Thoracic aorta (tissue), 2 donors: ENCODE measurements around the gene FHIT. TPM values are rescaled to one million over a fixed set of nuclear protein-coding genes. Genes with fewer than 3 reads are reported as not detected.

Experiments used
- ATAC-seq: fragments of 150-250 bp; one replicate; pipeline ENCODE4 v1.8.0; 2017; ENCODE audit warnings: low read depth; ENCODE audit not compliant: insufficient number of reproducible peaks, low FRiP score
- DNase-seq: peaks from one replicate; pipeline ENCODE4 v3.0.0-alpha.2; 2020; ENCODE audit warnings: low spot score
- H3K27ac ChIP-seq, 2 donors: fragments of 200-600 bp; sonication (generic); 1 replicate in 1 of 2; 2 replicates in 1 of 2; pipeline ENCODE4 v1.5.1; 2016; ENCODE audit warnings: mild to moderate bottlenecking in 2 of 2, moderate library complexity in 2 of 2
- H3K27me3 ChIP-seq: fragments of 200-600 bp; sonication (generic); replicated peaks from 2 replicates; pipeline ENCODE4 v1.6.0; 2016; ENCODE audit warnings: mild to moderate bottlenecking; ENCODE audit not compliant: insufficient read depth
- H3K36me3 ChIP-seq: fragments of 200-600 bp; sonication (generic); one replicate; pipeline ENCODE4 v1.5.1; 2016
- H3K4me1 ChIP-seq, 2 donors: fragments of 200-600 bp; sonication (generic); 1 replicate in 1 of 2; 2 replicates in 1 of 2; pipeline versions ENCODE4 v1.5.1 to v1.6.0; 2016; ENCODE audit warnings: low read depth in 2 of 2, mild to moderate bottlenecking in 1 of 2; ENCODE audit not compliant: control insufficient read depth in 1 of 2
- H3K4me3 ChIP-seq: fragments of 200-600 bp; sonication (generic); 2 replicates; pipeline ENCODE4 v1.5.1; 2016; ENCODE audit warnings: mild to moderate bottlenecking
- H3K9me3 ChIP-seq: fragments of 200-600 bp; sonication (generic); 2 replicates; pipeline ENCODE4 v1.5.1; 2016
- total RNA-seq, 2 donors: library from RNA; depleted of rRNA; stranded (reverse); fragments of >200 nt; gene quantifications; one replicate each; pipeline versions ENCODE4 v1.1.0 to v1.2.3, GENCODE V29; 2016
- TF ChIP-seq, protein P1 (sequence below): fragments of 200-600 bp; sonication (generic); IDR thresholded peaks from one replicate; pipeline ENCODE4 v1.5.1; 2019; ENCODE audit warnings: antibody characterized with exemption

FHIT gene
- total RNA-seq, 2 donors from 2014 or later: 2.0 to 2.3 TPM

- Histone ChIP-seq H3K27ac (no peak overlapping the region), H3K4me3 (no peak overlapping the region), H3K27me3 (no peaks in the 10 kb centered on the region), H3K9me3 (peaks cover 9% of the 10 kb centered on the region), H3K4me1 (no peaks in the 10 kb centered on the region), H3K36me3 (no peaks in the 10 kb centered on the region)
- TF ChIP-seq, protein P1, sequence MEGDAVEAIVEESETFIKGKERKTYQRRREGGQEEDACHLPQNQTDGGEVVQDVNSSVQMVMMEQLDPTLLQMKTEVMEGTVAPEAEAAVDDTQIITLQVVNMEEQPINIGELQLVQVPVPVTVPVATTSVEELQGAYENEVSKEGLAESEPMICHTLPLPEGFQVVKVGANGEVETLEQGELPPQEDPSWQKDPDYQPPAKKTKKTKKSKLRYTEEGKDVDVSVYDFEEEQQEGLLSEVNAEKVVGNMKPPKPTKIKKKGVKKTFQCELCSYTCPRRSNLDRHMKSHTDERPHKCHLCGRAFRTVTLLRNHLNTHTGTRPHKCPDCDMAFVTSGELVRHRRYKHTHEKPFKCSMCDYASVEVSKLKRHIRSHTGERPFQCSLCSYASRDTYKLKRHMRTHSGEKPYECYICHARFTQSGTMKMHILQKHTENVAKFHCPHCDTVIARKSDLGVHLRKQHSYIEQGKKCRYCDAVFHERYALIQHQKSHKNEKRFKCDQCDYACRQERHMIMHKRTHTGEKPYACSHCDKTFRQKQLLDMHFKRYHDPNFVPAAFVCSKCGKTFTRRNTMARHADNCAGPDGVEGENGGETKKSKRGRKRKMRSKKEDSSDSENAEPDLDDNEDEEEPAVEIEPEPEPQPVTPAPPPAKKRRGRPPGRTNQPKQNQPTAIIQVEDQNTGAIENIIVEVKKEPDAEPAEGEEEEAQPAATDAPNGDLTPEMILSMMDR: no peak
- no peak for DNase-seq
- no peak for ATAC-seq
Measured at GRCh38 chr3:60660026-60660425, 591.2 kb downstream of the FHIT start.

- DNase-seq (no peak), ATAC-seq (no peak)
- H3K27ac ChIP-seq: no peak overlapping the region
- TF ChIP-seq, protein P1: no peak
- peaks cover 9% of the 10 kb centered on the region for H3K9me3 ChIP-seq
- no peaks in the 10 kb centered on the region for H3K36me3 ChIP-seq
- no peaks in the 10 kb centered on the region for H3K27me3 ChIP-seq
- no peak overlapping the region for H3K4me3 ChIP-seq
- H3K4me1 ChIP-seq: no peaks in the 10 kb centered on the region
Measured at GRCh38 chr3:60659098-60659497, 592.2 kb downstream of the FHIT start.

GRCh38 chr3:60657972-60658371 is 593.3 kb downstream of the FHIT start:
- Histone ChIP-seq H3K36me3 (no peaks in the 10 kb centered on the region), H3K4me1 (no peaks in the 10 kb centered on the region), H3K27ac (no peak overlapping the region), H3K9me3 (peaks cover 5% of the 10 kb centered on the region), H3K27me3 (no peaks in the 10 kb centered on the region), H3K4me3 (no peak overlapping the region)
- DNase-seq (no peak), ATAC-seq (no peak)
- TF ChIP-seq, protein P1: no peak

DNA sequence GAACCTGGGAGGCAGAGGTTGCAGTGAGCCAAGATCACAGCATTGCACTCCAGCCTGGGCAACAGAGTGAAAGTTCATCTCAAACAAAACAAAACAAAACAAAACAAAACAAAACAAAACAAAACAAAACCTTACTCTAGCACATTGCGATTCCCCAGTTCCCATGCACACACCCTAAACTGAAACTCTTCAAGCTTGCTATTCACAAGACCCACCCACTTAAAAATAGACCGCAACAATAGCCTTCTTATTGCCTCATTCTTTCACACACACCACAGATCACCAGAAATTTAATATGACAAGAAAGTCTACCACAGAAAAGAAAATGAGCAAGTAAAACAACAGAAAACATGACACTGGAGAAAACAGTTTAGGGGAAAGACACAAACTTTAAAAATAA is 598.4 kb downstream of the FHIT start:
- Histone ChIP-seq H3K36me3 (no peaks in the 10 kb centered on the region), H3K27me3 (no peaks in the 10 kb centered on the region), H3K4me3 (no peak overlapping the region), H3K4me1 (no peaks in the 10 kb centered on the region), H3K9me3 (no peaks in the 10 kb centered on the region), H3K27ac (no peak overlapping the region)
- DNase-seq (no peak), ATAC-seq (no peak)
- TF ChIP-seq, protein P1: no peak

DNA sequence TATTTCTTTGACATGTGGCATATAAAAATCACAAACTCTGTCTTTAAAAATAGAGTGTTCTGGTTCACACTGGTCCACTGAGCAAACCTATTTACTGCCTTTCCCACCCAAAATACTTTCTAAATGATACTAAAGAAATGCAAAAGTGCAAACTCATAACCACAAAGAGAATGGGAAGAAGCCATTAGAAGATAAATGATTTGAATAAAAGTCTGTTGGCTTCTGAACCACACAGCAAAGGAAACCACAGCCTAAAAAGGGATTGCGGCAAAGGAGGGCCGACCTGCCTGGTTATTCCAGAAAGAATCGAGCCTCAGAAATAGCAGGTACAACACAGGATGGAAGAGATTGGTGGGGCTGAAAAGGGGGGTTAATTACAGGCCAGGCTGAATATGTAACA is 599.5 kb downstream of the FHIT start:
- Histone ChIP-seq H3K27me3 (no peaks in the 10 kb centered on the region), H3K4me3 (no peak overlapping the region), H3K4me1 (peaks cover 0 to 4% of the 10 kb centered on the region in 2 donors), H3K9me3 (no peaks in the 10 kb centered on the region), H3K27ac (no peak overlapping the region), H3K36me3 (no peaks in the 10 kb centered on the region)
- ATAC-seq (no peak), DNase-seq (no peak)
- TF ChIP-seq, protein P1: no peak
